Measurements from ENCODE around the gene TUBGCP2.

DNA sequence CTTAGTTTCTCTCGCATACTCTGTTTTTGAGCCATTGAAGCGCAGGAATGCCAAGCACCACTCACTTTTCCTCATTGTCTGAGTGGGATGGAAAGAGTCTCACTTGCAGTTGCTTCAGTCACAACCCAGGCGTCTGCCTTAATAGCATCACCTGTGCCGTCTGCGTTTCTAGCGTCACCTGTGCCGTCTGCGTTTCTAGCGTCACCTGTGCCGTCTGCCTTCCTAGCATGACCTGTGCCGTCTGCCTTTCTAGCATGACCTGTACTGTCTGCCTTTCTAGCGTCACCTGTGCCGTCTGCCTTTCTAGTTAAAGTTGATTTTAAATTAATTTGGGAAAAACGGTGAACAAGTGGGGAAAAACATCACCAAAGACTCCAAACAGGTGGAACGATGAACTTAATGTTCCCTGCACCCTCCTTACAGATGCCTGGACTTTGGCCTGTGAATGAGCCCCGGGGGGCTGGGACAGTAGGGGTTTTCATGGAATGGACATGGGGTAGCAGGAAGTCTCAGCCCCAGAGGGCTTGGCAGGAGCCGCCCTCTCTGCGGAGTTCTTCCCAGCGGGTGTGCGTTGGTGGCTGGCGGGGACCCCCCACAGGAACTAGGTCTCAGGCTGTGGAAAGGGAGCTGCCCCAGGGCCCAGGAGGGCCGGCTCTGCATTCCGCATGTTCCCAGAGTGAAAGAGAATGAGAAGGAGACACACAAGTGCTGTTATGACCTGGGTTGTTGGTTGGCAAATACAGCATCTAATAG is 3.5 kb upstream of the TUBGCP2 start:
- TF ChIP-seq TARDBP (IDR thresholded peaks at IDR 0.05) (no peak), PKNOX1 (IDR thresholded peaks at IDR 0.05) (no peak), L3MBTL2 (conservative IDR thresholded peaks at IDR 0.05) (no peak), SP1 (IDR thresholded peaks at IDR 0.05) (no peak), BHLHE40 (IDR thresholded peaks at IDR 0.05; ENCODE audit: borderline replicate concordance) (no peak)
